ENCODE results near the gene CLEC4C. TPM values are rescaled to one million over a fixed set of nuclear protein-coding genes. Genes with fewer than 3 reads are reported as not detected.

CLEC4C gene
- total RNA-seq, 1 donor from 2014 or later, result not detected

GRCh38 chr12:7711133-7711532, 36.0 kb downstream of the CLEC4C start, which contains the start of gene DPPA3:
TSS of gene DPPA3 (plus strand) at chr12:7711433. CDS start at chr12:7711571, 138 bp downstream.
- Histone ChIP-seq H3K4me1 (no peaks in the 10 kb centered on the region), H3K27ac (replicated peaks) (no peak within 1 kb of the TSS), H3K9me3 (replicated peaks) (no peaks in the 10 kb centered on the region), H3K4me3 (no peak within 1 kb of the TSS), H3K27me3 (ENCODE audit: low read depth) (peaks cover 29% of the 10 kb centered on the region), H3K36me3 (no peaks in the 10 kb centered on the region)
- intact Hi-C loops (cut with micrococcal nuclease), result no loop called here
- TF ChIP-seq CTCF (IDR thresholded peaks at IDR 0.05; ENCODE audit: borderline replicate concordance), result no peak
- no peak for DNase-seq

GRCh38 chr12:7709969-7710675, 37.1 kb downstream of the CLEC4C start:
- Histone ChIP-seq H3K9me3 (replicated peaks) (no peaks in the 10 kb centered on the region), H3K4me3 (no peak overlapping the region), H3K27ac (replicated peaks) (no peak overlapping the region), H3K4me1 (no peaks in the 10 kb centered on the region), H3K27me3 (ENCODE audit: low read depth) (peaks cover 29% of the 10 kb centered on the region), H3K36me3 (no peaks in the 10 kb centered on the region)
- intact Hi-C loops (cut with micrococcal nuclease), result no loop called here
- DNase-seq, result no peak
- TF ChIP-seq CTCF (IDR thresholded peaks at IDR 0.05; ENCODE audit: borderline replicate concordance), result no peak

- TF ChIP-seq CTCF (IDR thresholded peaks at IDR 0.05; ENCODE audit: borderline replicate concordance), result no peak
- intact Hi-C loops (cut with micrococcal nuclease), result no loop called here
Observed at GRCh38 chr12:7705846-7706245, 41.3 kb downstream of the CLEC4C start.

GRCh38 chr12:7695566-7696197, 51.5 kb downstream of the CLEC4C start, which contains the start of gene GDF3:
TSS of gene GDF3 (minus strand) at chr12:7695775. CDS start at chr12:7695728, 47 bp downstream.
- TF ChIP-seq CTCF (IDR thresholded peaks at IDR 0.05; ENCODE audit: borderline replicate concordance), result no peak
- DNase-seq, result no peak
- Histone ChIP-seq H3K4me3 (peak within 1 kb of the TSS; percentile 24), H3K27ac (replicated peaks) (peak within 1 kb of the TSS; percentile 27), H3K36me3 (no peaks in the 10 kb centered on the region), H3K9me3 (replicated peaks) (no peaks in the 10 kb centered on the region), H3K4me1 (peaks cover 11% of the 10 kb centered on the region), H3K27me3 (ENCODE audit: low read depth) (peaks cover 22% of the 10 kb centered on the region)
- intact Hi-C loops (cut with micrococcal nuclease), result no loop called here

More at GRCh38 chr12:7705846-7706245, 41.3 kb downstream of the CLEC4C start:
- Histone ChIP-seq H3K4me3 (no peak overlapping the region), H3K36me3 (no peaks in the 10 kb centered on the region), H3K27ac (replicated peaks) (no peak overlapping the region), H3K4me1 (no peaks in the 10 kb centered on the region), H3K27me3 (ENCODE audit: low read depth) (peaks cover 9% of the 10 kb centered on the region), H3K9me3 (replicated peaks) (no peaks in the 10 kb centered on the region)
- DNase-seq, result no peak

- Histone ChIP-seq H3K4me3 (peak overlapping the region; percentile 24), H3K27ac (replicated peaks) (peak overlapping the region; percentile 7)
- no peak for DNase-seq
Observed at GRCh38 chr12:7695237-7695560, 52.0 kb downstream of the CLEC4C start.

More at GRCh38 chr12:7695237-7695560, 52.0 kb downstream of the CLEC4C start:
- no peaks in the 10 kb centered on the region for H3K36me3 ChIP-seq
- TF ChIP-seq CTCF (IDR thresholded peaks at IDR 0.05; ENCODE audit: borderline replicate concordance), result no peak
- intact Hi-C loops (cut with micrococcal nuclease), result no loop called here
- H3K9me3 ChIP-seq (replicated peaks), result no peaks in the 10 kb centered on the region
- peaks cover 22% of the 10 kb centered on the region for H3K27me3 ChIP-seq (ENCODE audit: low read depth)
- peaks cover 11% of the 10 kb centered on the region for H3K4me1 ChIP-seq

Measured in left ventricle myocardium inferior (tissue), 1 donor.